Transverse colon (tissue), 3 donors: ENCODE data around the gene KIF16B.

Source experiments
- CTCF ChIP-seq, 5 experiments: fragments of 200-600 bp in 3 of 5; fragments of 450-650 bp in 2 of 5; sonication (generic) in 3 of 5; IDR thresholded peaks; 1 replicate in 2 of 5; 2 replicates in 3 of 5; pipeline ENCODE4 v1.5.1; 2016 to 2017; ENCODE audit warnings: antibody characterized with exemption in 5 of 5, inconsistent platforms in 3 of 5, mild to moderate bottlenecking in 2 of 5, moderate library complexity in 1 of 5
- EP300 ChIP-seq: sonication (generic); formaldehyde crosslinking; IDR thresholded peaks from one replicate; pipeline ENCODE4 v1.6.1; 2017; ENCODE audit warnings: antibody characterized with exemption, low read depth
- POLR2A ChIP-seq: fragments of 450-650 bp; IDR thresholded peaks from one replicate; pipeline ENCODE4 v1.6.1; 2016; ENCODE audit warnings: antibody characterized with exemption, mild to moderate bottlenecking, moderate library complexity

- TF ChIP-seq CTCF (IDR thresholded peaks at IDR 0.05), result no peak
- TF ChIP-seq EP300, result no peak
- TF ChIP-seq POLR2A, result no peak
Observed at GRCh38 chr20:16350465-16350864, 222.8 kb downstream of the KIF16B start.
